ENCODE data around the gene DYNC1H1. TPM values are rescaled to one million over a fixed set of nuclear protein-coding genes. Genes with fewer than 3 reads are reported as not detected.
A peak's percentile ranks its signal among the peaks of the same experiment; 100 is the strongest.

Gene DYNC1H1
- total RNA-seq, 2 experiments from 2014 or later: 291 to 301 TPM

- Mint-ChIP-seq H3K27me3 (no peaks in the 10 kb centered on the region), H3K36me3 (ENCODE audit: low read depth) (peaks cover 6% of the 10 kb centered on the region), H3K4me3 (no peak overlapping the region), H3K4me1 (ENCODE audit: low read depth) (no peaks in the 10 kb centered on the region), H3K27ac (peak overlapping the region; percentile 58), H3K9me3 (no peaks in the 10 kb centered on the region)
- DNase-seq (no peak), ATAC-seq (no peak)
- CTCF ChIA-PET: no interaction called here
- TF ChIP-seq CTCF (IDR thresholded peaks at IDR 0.05): no peak
- POLR2A ChIA-PET: interaction anchor here (1.1 to 1.3 kb wide), 2 partner anchors 10 to 22 kb away, joined by 3 read pairs; no protein-coding TSS in a partner anchor
- intact Hi-C loops (cut with micrococcal nuclease): no loop called here
Measured at GRCh38 chr14:101926620-101927019, 37.8 kb upstream of the DYNC1H1 start.

- Mint-ChIP-seq H3K36me3 (ENCODE audit: low read depth) (peaks cover 5% of the 10 kb centered on the region), H3K4me1 (ENCODE audit: low read depth) (no peaks in the 10 kb centered on the region), H3K27me3 (no peaks in the 10 kb centered on the region), H3K9me3 (no peaks in the 10 kb centered on the region), H3K27ac (no peak overlapping the region), H3K4me3 (no peak overlapping the region)
- CTCF ChIA-PET: no interaction called here
- no peak for TF ChIP-seq CTCF (IDR thresholded peaks at IDR 0.05)
- POLR2A ChIA-PET: no interaction called here
- intact Hi-C loops (cut with micrococcal nuclease): no loop called here
- DNase-seq: peak; percentile 54
- ATAC-seq: peak; percentile 37
Measured at GRCh38 chr14:101927859-101928258, 36.5 kb upstream of the DYNC1H1 start.

- ATAC-seq: no peak
- Mint-ChIP-seq H3K27ac (no peak overlapping the region), H3K4me1 (ENCODE audit: low read depth) (no peaks in the 10 kb centered on the region), H3K9me3 (no peaks in the 10 kb centered on the region), H3K27me3 (no peaks in the 10 kb centered on the region), H3K4me3 (no peak overlapping the region), H3K36me3 (ENCODE audit: low read depth) (peaks cover 3% of the 10 kb centered on the region)
- intact Hi-C loops (cut with micrococcal nuclease): no loop called here
- ChIA-PET POLR2A (no interaction called here), CTCF (no interaction called here)
- no peak for DNase-seq
- TF ChIP-seq CTCF (IDR thresholded peaks at IDR 0.05): no peak
Measured at GRCh38 chr14:101928415-101928841, 35.9 kb upstream of the DYNC1H1 start.

GRCh38 chr14:101929096-101929495, 35.3 kb upstream of the DYNC1H1 start:
- H3K27me3 Mint-ChIP-seq: no peaks in the 10 kb centered on the region
- POLR2A ChIA-PET: no interaction called here
- no peak for TF ChIP-seq CTCF (IDR thresholded peaks at IDR 0.05)
- peak overlapping the region; percentile 13 for H3K27ac Mint-ChIP-seq
- no peaks in the 10 kb centered on the region for H3K4me1 Mint-ChIP-seq (ENCODE audit: low read depth)
- intact Hi-C loops (cut with micrococcal nuclease): no loop called here
- H3K9me3 Mint-ChIP-seq: no peaks in the 10 kb centered on the region
- CTCF ChIA-PET: no interaction called here
- H3K36me3 Mint-ChIP-seq (ENCODE audit: low read depth): peaks cover 3% of the 10 kb centered on the region
- DNase-seq (no peak), ATAC-seq (no peak)
- no peak overlapping the region for H3K4me3 Mint-ChIP-seq

GRCh38 chr14:101929946-101930345, 34.4 kb upstream of the DYNC1H1 start:
- Mint-ChIP-seq H3K4me1 (ENCODE audit: low read depth) (no peaks in the 10 kb centered on the region), H3K27ac (no peak overlapping the region), H3K9me3 (no peaks in the 10 kb centered on the region), H3K27me3 (no peaks in the 10 kb centered on the region), H3K4me3 (no peak overlapping the region), H3K36me3 (ENCODE audit: low read depth) (peaks cover under 1% of the 10 kb centered on the region)
- intact Hi-C loops (cut with micrococcal nuclease): no loop called here
- DNase-seq (no peak), ATAC-seq (no peak)
- ChIA-PET CTCF (no interaction called here), POLR2A (no interaction called here)
- TF ChIP-seq CTCF (IDR thresholded peaks at IDR 0.05): no peak

Data from activated CD8-positive, alpha-beta T cell treated with anti-CD3 and anti-CD28 coated beads for 36 hours (primary cell).